Right forelimb (tissue), 1 donor: ENCODE data around the gene EPS15.
"Not testable (repeated sequence)": the region's sequence is repeated elsewhere in the genome, so short reads cannot be mapped to it uniquely, and the experiment has no call there.

Experiments used
- DNase-seq: peaks from one replicate; pipeline ENCODE4 v3.0.0-alpha.2; 2018

EPS15 gene

DNA sequence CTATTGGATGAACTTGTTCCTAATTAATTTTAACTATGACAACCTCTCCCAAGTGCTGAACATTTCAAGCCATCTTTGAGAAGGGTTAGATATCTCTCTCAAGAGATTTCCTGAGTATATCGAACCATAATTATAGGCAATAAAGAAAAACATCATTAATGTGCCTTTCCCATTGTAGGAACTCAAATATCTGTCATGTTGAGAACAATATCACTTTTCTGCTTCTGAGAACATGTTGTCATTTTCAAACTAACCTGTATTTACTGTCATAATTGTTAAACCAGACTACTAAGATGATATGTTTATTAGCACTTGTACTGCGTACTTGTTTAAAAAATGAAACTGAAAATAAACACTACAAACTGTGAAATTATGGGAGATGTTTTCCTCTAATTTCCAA, 4.3 kb downstream of the EPS15 start:
- DNase-seq, result no peak

- DNase-seq, result no peak
Observed at GRCh38 chr1:51512606-51513005, 6.5 kb downstream of the EPS15 start.

DNA sequence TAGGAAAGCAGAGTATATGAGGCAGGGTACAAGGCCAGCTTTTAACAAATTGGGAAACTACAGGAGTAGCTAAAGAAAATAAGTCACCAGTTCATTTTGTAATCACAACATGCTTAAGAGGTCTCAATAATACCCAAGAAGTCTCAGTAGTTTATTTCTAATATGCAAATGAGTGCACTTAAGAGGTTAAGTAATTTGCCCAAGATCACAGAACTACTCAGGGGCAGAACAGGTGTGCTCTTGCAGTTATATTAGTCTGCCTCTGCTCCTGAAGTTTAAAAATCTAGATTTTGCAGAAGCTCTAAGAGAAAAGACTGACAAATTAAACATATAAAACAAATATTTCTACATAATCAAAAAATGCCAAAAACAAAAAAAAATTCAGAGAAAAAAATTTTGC, 6.9 kb downstream of the EPS15 start:
- DNase-seq, result no peak

DNA sequence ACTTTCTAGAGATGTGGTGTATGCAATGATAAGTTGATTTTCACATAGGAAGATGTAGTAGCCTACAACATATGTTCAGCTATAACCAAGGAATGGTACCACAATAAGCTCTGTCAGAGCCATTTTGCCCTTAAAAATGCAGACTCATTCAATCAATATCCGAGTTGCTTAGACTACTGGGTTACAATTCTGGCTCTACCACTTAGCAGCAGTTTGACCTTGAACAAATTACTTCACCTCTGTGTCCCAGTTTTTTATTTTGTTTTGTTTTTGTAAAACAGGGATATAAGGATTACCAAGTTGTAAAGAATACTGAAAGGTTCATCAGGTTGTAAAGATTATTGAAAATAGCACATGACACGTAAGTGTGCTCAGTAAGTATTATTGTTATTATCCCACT, 9.3 kb downstream of the EPS15 start:
- no peak for DNase-seq

- no peak for DNase-seq
Observed at GRCh38 chr1:51506537-51506936, 12.5 kb downstream of the EPS15 start.

GRCh38 chr1:51504806-51505525, 14.1 kb downstream of the EPS15 start:
- DNase-seq, result no peak

DNA sequence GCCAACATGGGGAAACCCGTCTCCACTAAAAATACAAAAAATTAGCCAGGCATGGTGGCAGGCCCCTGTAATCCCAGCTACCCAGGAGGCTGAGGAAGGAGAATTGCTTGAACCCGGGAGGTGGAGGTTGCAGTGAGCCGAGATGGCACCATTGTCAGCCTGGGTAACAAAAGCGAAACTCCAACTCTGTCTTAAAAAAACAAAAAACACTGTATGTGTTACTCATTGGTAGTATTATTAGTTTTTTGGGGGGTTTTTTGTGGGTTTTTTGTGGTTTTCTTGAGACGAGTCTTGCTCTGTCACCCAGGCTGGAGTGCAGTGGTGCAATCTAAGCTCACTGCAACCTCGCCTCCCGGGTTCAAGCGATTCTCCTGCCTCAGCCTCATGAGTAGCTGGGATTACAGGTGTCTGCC, 17.8 kb downstream of the EPS15 start:
- DNase-seq, result not testable (repeated sequence)

GRCh38 chr1:51499694-51500093, 19.4 kb downstream of the EPS15 start:
- DNase-seq, result no peak

DNA sequence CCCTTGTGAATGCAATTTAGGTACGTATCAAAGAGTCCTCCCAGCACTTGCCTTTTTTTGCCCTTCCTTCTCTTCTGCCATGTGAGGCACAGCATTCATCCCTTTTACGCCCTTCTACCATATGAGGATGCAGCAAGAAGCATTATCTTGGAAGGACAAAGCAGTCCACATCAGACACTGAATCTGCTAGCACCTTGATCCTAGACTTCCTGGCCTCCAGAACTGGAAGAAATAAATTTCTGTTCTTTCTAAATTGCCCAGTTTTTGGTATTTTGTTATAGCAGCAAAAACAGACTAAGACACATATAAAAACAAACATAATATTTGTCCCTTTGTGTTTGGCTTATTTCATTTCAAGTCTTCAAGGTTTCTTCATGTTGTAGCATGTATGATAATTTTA, 20.1 kb downstream of the EPS15 start:
- no peak for DNase-seq

GRCh38 chr1:51497340-51497739, 21.7 kb downstream of the EPS15 start:
- no peak for DNase-seq

DNA sequence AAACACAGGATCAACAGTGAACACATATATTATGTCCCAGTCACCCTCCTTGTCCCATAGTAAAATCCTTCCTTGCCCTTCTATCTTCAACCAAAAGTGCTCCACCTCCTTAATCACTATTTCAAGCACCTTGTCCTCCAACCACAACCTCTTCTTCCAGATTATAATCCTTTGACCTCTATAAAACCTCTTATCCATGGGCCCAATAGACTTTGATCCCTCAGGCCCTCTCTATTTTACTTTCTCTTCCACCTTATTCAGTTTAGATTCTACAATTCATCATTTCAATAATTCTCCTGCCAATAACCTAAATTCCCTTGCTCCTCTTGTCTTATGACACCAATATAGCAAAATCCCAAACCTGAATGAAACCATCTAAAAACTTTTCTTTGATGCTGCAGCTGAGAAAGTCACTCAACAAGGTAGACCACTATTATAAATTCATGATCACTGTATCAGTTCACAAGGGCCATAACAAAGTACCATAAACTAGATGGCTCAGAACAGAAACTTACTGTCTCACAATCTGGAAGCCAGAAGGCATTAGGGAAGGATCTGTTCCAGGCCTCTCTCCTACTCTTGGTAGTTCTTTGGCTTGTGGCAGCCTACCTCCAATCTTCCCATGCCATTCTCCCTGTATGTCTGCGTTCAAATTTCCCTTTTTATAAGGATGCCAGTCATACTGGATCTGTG, 24.8 kb downstream of the EPS15 start:
- DNase-seq, result no peak

GRCh38 chr1:51491166-51491981, 27.7 kb downstream of the EPS15 start:
- no peak for DNase-seq

DNA sequence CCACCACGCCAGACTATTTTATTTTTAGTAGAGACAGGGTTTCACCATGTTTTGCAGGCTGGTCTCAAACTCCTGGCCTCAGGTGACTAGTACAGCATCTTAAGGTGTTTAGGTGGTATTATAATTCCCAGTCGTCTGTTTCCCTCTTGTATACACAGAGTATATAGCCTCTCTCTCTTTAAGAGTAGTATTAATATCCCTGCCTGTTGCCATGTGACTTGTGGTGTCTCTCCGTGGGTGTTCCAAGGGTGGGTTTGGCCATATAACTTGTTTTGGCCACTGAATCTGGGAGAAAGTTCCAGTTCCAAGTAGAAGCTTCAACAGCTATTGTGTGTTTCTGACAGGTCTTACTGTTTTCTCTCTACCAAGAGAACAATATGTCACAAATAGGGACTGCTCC, 29.6 kb downstream of the EPS15 start:
- DNase-seq, result no peak

GRCh38 chr1:51488372-51489050, 30.6 kb downstream of the EPS15 start:
- DNase-seq, result no peak

DNA sequence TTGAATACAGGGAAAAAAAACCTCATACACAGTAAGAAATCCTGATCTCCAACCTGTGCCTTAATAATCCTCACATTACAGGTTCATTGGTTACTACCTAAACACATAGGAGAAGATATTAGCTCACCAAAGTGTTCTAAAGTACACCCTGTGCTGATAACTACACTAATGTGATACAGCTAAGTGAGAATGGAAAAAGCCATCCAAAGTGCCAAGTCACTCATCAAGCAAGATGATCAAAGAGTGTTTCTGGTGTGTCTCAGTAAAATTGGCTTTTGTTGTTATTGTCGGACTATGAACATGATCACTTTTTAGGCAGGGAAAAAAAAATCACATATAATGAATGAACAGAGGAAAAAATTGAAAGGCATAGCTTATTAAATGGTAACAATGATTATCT, 31.4 kb downstream of the EPS15 start:
- DNase-seq, result no peak

GRCh38 chr1:51484591-51484990, 34.5 kb downstream of the EPS15 start:
- no peak for DNase-seq

DNA sequence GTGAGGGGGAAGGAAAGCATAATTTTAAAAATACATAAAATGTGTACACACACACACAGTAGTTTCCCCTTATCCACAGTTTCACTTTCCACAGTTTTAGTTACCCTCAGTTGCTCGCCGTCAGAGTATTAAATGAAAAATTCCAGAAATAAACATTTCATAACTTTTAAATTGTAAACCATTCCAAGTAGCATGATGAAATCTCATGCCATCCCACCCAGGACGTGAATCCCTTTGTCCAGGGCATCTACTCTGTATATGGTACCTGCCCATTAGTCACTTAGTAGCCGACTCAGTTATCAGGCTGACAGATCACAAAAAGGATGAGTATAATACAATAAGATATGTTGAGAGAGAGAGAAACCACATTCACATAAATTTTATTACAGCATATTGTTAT, 36.2 kb downstream of the EPS15 start:
- no peak for DNase-seq

- DNase-seq, result not testable (repeated sequence)
Observed at GRCh38 chr1:51474832-51475620, 44.0 kb downstream of the EPS15 start.

GRCh38 chr1:51473331-51474115, 45.5 kb downstream of the EPS15 start:
- DNase-seq, result no peak

- DNase-seq, result no peak
Observed at GRCh38 chr1:51472359-51472758, 46.7 kb downstream of the EPS15 start.

DNA sequence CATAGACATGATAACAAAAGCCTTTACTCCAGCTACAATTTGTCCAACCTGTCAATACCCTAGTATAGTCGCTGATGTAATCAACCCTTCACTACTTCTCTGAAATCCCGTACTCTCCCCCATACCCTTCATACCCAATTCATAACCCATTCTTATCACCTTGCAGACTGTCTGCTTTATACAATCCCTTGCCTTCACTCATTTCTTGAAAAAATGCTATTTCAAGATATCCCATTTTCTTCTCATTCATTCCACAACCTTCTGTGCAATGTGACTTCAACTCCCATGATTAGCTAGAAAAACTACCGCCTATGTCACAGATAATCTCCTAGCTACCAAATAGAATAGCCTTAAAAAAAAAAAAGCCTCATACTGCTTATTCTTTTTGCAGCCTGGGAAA, 49.5 kb downstream of the EPS15 start:
- DNase-seq, result no peak

GRCh38 chr1:51464828-51465227, 54.2 kb downstream of the EPS15 start:
- no peak for DNase-seq
